B cell (primary cell): ENCODE data around the gene CDC37. TPM values are rescaled to one million over a fixed set of nuclear protein-coding genes. Genes with fewer than 3 reads are reported as not detected.
"Not testable (repeated sequence)": the region's sequence is repeated elsewhere in the genome, so short reads cannot be mapped to it uniquely, and the experiment has no call there.

ENCODE experiments used
- ATAC-seq: fragments of 200-7000 bp; cut with Tn5 transposase; one replicate; pipeline ENCODE4 v1.10.0; 2021; ENCODE audit warnings: low read depth, mild to moderate bottlenecking, moderate number of reproducible peaks, moderate library complexity
- CTCF ChIA-PET: fragments of 350-600 bp; sonication (Branson Sonifier 250); formaldehyde crosslinking; loops from one replicate; lab custom pipeline; 2021; ENCODE audit warnings: antibody characterized with exemption, inconsistent platforms; lab: Charles Lee
- POLR2A ChIA-PET: fragments of 350-600 bp; sonication (Branson Sonifier 250); formaldehyde crosslinking; loops from one replicate; lab custom pipeline; 2021; ENCODE audit warnings: antibody characterized with exemption; lab: Charles Lee
- DNase-seq: peaks from one replicate; pipeline ENCODE4 v3.0.0; 2013
- H2AFZ ChIP-seq: 2 replicates; pipeline ENCODE4 v1.6.1; 2012; ENCODE audit warnings: mild to moderate bottlenecking, low read depth, low read length; ENCODE audit not compliant: insufficient read depth, poor library complexity, severe bottlenecking
- H3K27ac ChIP-seq, 2 donors: 1 replicate in 1 of 2; 2 replicates in 1 of 2; pipeline ENCODE4 v1.5.1; 2012 to 2013; ENCODE audit warnings: low read length in 2 of 2, mild to moderate bottlenecking in 2 of 2, moderate library complexity in 1 of 2
- H3K27me3 ChIP-seq, 4 experiments: fragments of 200-600 bp in 1 of 4; sonication (generic) in 1 of 4; replicated peaks in 1 of 4; 1 replicate in 2 of 4; 2 replicates in 2 of 4; pipeline versions ENCODE4 v1.6.1 to v1.7.0; 2013 to 2016; ENCODE audit warnings: low read length in 3 of 4, mild to moderate bottlenecking in 2 of 4, mixed read lengths in 1 of 4, moderate library complexity in 1 of 4; ENCODE audit not compliant: insufficient read depth in 4 of 4, control insufficient read depth in 3 of 4; ENCODE audit errors: control extremely low read depth in 1 of 4
- H3K36me3 ChIP-seq, 2 experiments: replicated peaks in 1 of 2; 1 replicate in 1 of 2; 2 replicates in 1 of 2; pipeline versions ENCODE4 v1.6.1 to v1.7.1; 2013; ENCODE audit warnings: low read length in 1 of 2; ENCODE audit not compliant: insufficient read depth in 2 of 2, control insufficient read depth in 1 of 2; ENCODE audit errors: control extremely low read depth in 1 of 2, extremely low read depth in 1 of 2
- H3K4me1 ChIP-seq, 2 donors: fragments of 200-600 bp in 1 of 2; sonication (generic) in 1 of 2; 1 replicate in 1 of 2; 2 replicates in 1 of 2; pipeline versions ENCODE4 v1.5.1 to v1.6.1; 2013 to 2017; ENCODE audit warnings: low read length in 2 of 2; ENCODE audit not compliant: control insufficient read depth in 2 of 2, insufficient read depth in 2 of 2
- H3K4me2 ChIP-seq: replicated peaks from 2 replicates; pipeline ENCODE3; 2012; ENCODE audit warnings: mild to moderate bottlenecking, low read depth, low read length; ENCODE audit not compliant: poor library complexity, severe bottlenecking
- H3K4me3 ChIP-seq, 5 experiments: fragments of 200-600 bp in 1 of 5; sonication (generic) in 1 of 5; 1 replicate in 3 of 5; 2 replicates in 2 of 5; pipeline versions ENCODE4 v1.5.1 to v1.7.0; 2011 to 2016; ENCODE audit warnings: low read length in 4 of 5, mild to moderate bottlenecking in 4 of 5, low read depth in 2 of 5, control low read depth in 1 of 5, moderate library complexity in 1 of 5; ENCODE audit not compliant: insufficient read depth in 1 of 5; ENCODE audit errors: control extremely low read depth in 1 of 5, extremely low read depth in 1 of 5
- H3K79me2 ChIP-seq: fragments of 200-600 bp; sonication (generic); one replicate; pipeline ENCODE4 v1.6.0; 2016; ENCODE audit warnings: low read length; ENCODE audit not compliant: control insufficient read depth, insufficient read depth
- H3K9ac ChIP-seq: fragments of 200-600 bp; sonication (generic); 2 replicates; pipeline ENCODE4 v1.6.1; 2017; ENCODE audit warnings: mild to moderate bottlenecking, low read length, moderate library complexity
- H3K9me3 ChIP-seq, 3 donors: one replicate each; pipeline versions ENCODE4 v1.6.1 to v1.7.1; 2013; ENCODE audit warnings: low read length in 2 of 3; ENCODE audit not compliant: control insufficient read depth in 2 of 3, insufficient read depth in 1 of 3; ENCODE audit errors: control extremely low read depth in 1 of 3
- H4K20me1 ChIP-seq: 2 replicates; pipeline ENCODE4 v1.6.0; 2012; ENCODE audit warnings: mild to moderate bottlenecking, low read length; ENCODE audit not compliant: insufficient read depth, control insufficient read depth, poor library complexity, severe bottlenecking
- H3K27ac Mint-ChIP-seq: one replicate; pipeline ENCODE4 v1.8.0; 2021; ENCODE audit warnings: mixed read lengths
- H3K27me3 Mint-ChIP-seq: one replicate; pipeline ENCODE4 v1.8.0; 2021; ENCODE audit warnings: mixed read lengths
- H3K4me1 Mint-ChIP-seq: one replicate; pipeline ENCODE4 v1.8.0; 2021; ENCODE audit warnings: mixed read lengths
- H3K4me3 Mint-ChIP-seq: one replicate; pipeline ENCODE4 v1.8.0; 2021; ENCODE audit warnings: mixed read lengths
- H3K9me3 Mint-ChIP-seq: one replicate; pipeline ENCODE4 v1.8.0; 2022; ENCODE audit warnings: mixed read lengths; ENCODE audit not compliant: insufficient read depth
- EZH2 ChIP-seq: IDR thresholded peaks from 2 replicates; pipeline ENCODE4 v1.6.1; 2012; ENCODE audit warnings: borderline replicate concordance, low read depth, mild to moderate bottlenecking, moderate library complexity, low read length; ENCODE audit not compliant: insufficient read depth, poor library complexity, severe bottlenecking
- WGBS: methylation state at CpG from one replicate; pipeline ENCODE4 v1.1.5; 2013; ENCODE audit warnings: missing lambda C conversion rate; ENCODE audit not compliant: insufficient coverage; 5-methylcytosine and 5-hydroxymethylcytosine counted together
- intact Hi-C: fragments of 100-400 bp; cut with micrococcal nuclease; formaldehyde crosslinking; loops from one replicate; pipeline ENCODE4 v1.10.0; 2022
- polyA plus RNA-seq: library from polyadenylated mRNA; depleted of rRNA; stranded (reverse); fragments of >200 nt; gene quantifications from 2 replicates; pipeline ENCODE4 v1.2.3, GENCODE V29; 2012
- total RNA-seq, 2 donors: library from RNA; stranded (reverse); fragments of 120-200 nt in 1 of 2; gene quantifications; 1 replicate in 1 of 2; 2 replicates in 1 of 2; pipeline versions ENCODE4 v1.2.3 to v1.2.4, GENCODE V29; 2013 to 2022
- TF ChIP-seq, protein P1 (sequence below): fragments of 200-600 bp; IDR thresholded peaks from one replicate; pipeline ENCODE4 v1.8.0; 2022; ENCODE audit warnings: antibody characterized with exemption, mild to moderate bottlenecking

The CDC37 gene
- total and polyA plus RNA-seq, 2 donors (not counting 1 experiment from before 2014, with no cell fraction given), result 193 to 408 TPM

GRCh38 chr19:10384580-10384979 is 18.8 kb downstream of the CDC37 start:
- no peak overlapping the region for H2AFZ ChIP-seq
- H3K79me2 ChIP-seq, result peaks cover 16% of the 10 kb centered on the region
- POLR2A ChIA-PET, result no interaction called here
- ATAC-seq (no peak), DNase-seq (no peak)
- no peaks in the 10 kb centered on the region for H3K27me3 Mint-ChIP-seq
- no peak overlapping the region for H3K4me3 Mint-ChIP-seq
- H3K36me3 ChIP-seq, result no peaks in the 10 kb centered on the region
- no peak overlapping the region for H3K27ac Mint-ChIP-seq
- TF ChIP-seq, protein P1, sequence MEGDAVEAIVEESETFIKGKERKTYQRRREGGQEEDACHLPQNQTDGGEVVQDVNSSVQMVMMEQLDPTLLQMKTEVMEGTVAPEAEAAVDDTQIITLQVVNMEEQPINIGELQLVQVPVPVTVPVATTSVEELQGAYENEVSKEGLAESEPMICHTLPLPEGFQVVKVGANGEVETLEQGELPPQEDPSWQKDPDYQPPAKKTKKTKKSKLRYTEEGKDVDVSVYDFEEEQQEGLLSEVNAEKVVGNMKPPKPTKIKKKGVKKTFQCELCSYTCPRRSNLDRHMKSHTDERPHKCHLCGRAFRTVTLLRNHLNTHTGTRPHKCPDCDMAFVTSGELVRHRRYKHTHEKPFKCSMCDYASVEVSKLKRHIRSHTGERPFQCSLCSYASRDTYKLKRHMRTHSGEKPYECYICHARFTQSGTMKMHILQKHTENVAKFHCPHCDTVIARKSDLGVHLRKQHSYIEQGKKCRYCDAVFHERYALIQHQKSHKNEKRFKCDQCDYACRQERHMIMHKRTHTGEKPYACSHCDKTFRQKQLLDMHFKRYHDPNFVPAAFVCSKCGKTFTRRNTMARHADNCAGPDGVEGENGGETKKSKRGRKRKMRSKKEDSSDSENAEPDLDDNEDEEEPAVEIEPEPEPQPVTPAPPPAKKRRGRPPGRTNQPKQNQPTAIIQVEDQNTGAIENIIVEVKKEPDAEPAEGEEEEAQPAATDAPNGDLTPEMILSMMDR, result no peak
- no peak for TF ChIP-seq EZH2
- 97% methylated on average over 5 of the region's 9 CpGs for WGBS
- H3K27me3 ChIP-seq, result no peaks in the 10 kb centered on the region
- CTCF ChIA-PET, result interaction anchor here (11.2 to 18.2 kb wide), 2 partner anchors 116 to 125 kb away, joined by 268 to 570 read pairs; partner anchors contain the start of gene ICAM1
- H3K4me3 ChIP-seq, result no peak overlapping the region
- no peak overlapping the region for H3K27ac ChIP-seq
- no peak overlapping the region for H3K9ac ChIP-seq
- H4K20me1 ChIP-seq, result no peaks in the 10 kb centered on the region
- H3K4me2 ChIP-seq, result no peak overlapping the region
- intact Hi-C loops, result no loop called here
- H3K4me1 ChIP-seq, result peaks cover 8 to 18% of the 10 kb centered on the region in 2 donors
- peaks cover 24% of the 10 kb centered on the region for H3K4me1 Mint-ChIP-seq
- no peaks in the 10 kb centered on the region for H3K9me3 ChIP-seq
- no peaks in the 10 kb centered on the region for H3K9me3 Mint-ChIP-seq

- H2AFZ ChIP-seq, H3K9ac ChIP-seq, H3K4me3 ChIP-seq, H3K27me3 Mint-ChIP-seq, H3K27ac Mint-ChIP-seq, ATAC-seq, H3K4me3 Mint-ChIP-seq, intact Hi-C loops, H3K36me3 ChIP-seq, H3K27me3 ChIP-seq, DNase-seq, H3K27ac ChIP-seq, H4K20me1 ChIP-seq, H3K9me3 ChIP-seq, H3K9me3 Mint-ChIP-seq, H3K4me2 ChIP-seq: not testable (repeated sequence)
- H3K79me2 ChIP-seq, result peaks cover 23% of the 10 kb centered on the region
- WGBS, result 90% methylated on average over 4 of the region's 8 CpGs
- CTCF ChIA-PET, result interaction anchor here (0.6 to 18.2 kb wide), 3 partner anchors 88 to 124 kb away, joined by 3 to 570 read pairs (median 268); partner anchors contain the start of gene ICAM1
- H3K4me1 Mint-ChIP-seq, result peaks cover 21% of the 10 kb centered on the region
- peaks cover 10 to 20% of the 10 kb centered on the region in 2 donors for H3K4me1 ChIP-seq
- POLR2A ChIA-PET, result interaction anchor here (0.7 kb wide), 1 partner anchor 75 kb away, joined by 8 read pairs; no protein-coding TSS in a partner anchor
These were observed 20.2 kb downstream of the CDC37 start for GRCh38 chr19:10383223-10383499.
